ENCODE measurements around the gene CAPN9. TPM values are rescaled to one million over a fixed set of nuclear protein-coding genes. Genes with fewer than 3 reads are reported as not detected.

Gene CAPN9
- total RNA-seq, 2 donors from 2014 or later, result 0.45 to 0.59 TPM

- DNase-seq (ENCODE audit: low spot score), result no peak
- no peaks in the 10 kb centered on the region for H3K36me3 ChIP-seq
- no peak overlapping the region for H3K4me3 ChIP-seq
- no peaks in the 10 kb centered on the region for H3K9me3 ChIP-seq
- no peak overlapping the region for H3K27ac ChIP-seq
- TF ChIP-seq POLR2AphosphoS5 (IDR thresholded peaks at IDR 0.05) (no peak), CTCF (IDR thresholded peaks at IDR 0.05) (no peak), POLR2A (IDR thresholded peaks at IDR 0.05) (no peak)
- no peaks in the 10 kb centered on the region for H3K4me1 ChIP-seq (replicated peaks)
- H3K27me3 ChIP-seq (replicated peaks; ENCODE audit: insufficient read depth), result no peaks in the 10 kb centered on the region
- intact Hi-C loops (cut with DNase I), result no loop called here
- WGBS, result 96% methylated on average over 2 of the region's 2 CpGs
Measured at GRCh38 chr1:230806552-230806951, 59.4 kb downstream of the CAPN9 start.

GRCh38 chr1:230807029-230807428, 59.8 kb downstream of the CAPN9 start:
- no peak for DNase-seq (ENCODE audit: low spot score)
- Histone ChIP-seq H3K4me1 (replicated peaks) (no peaks in the 10 kb centered on the region), H3K27me3 (replicated peaks; ENCODE audit: insufficient read depth) (no peaks in the 10 kb centered on the region), H3K4me3 (no peak overlapping the region), H3K36me3 (no peaks in the 10 kb centered on the region), H3K27ac (no peak overlapping the region), H3K9me3 (no peaks in the 10 kb centered on the region)
- TF ChIP-seq POLR2AphosphoS5 (IDR thresholded peaks at IDR 0.05) (no peak), CTCF (IDR thresholded peaks at IDR 0.05) (no peak), POLR2A (IDR thresholded peaks at IDR 0.05) (no peak)
- intact Hi-C loops (cut with DNase I), result no loop called here
- 74% methylated on average over 5 of the region's 5 CpGs for WGBS

- H3K4me3 ChIP-seq, result no peak overlapping the region
- no peaks in the 10 kb centered on the region for H3K27me3 ChIP-seq (replicated peaks; ENCODE audit: insufficient read depth)
- no peak for TF ChIP-seq POLR2A (IDR thresholded peaks at IDR 0.05)
- TF ChIP-seq POLR2AphosphoS5 (IDR thresholded peaks at IDR 0.05), result no peak
- no peak for DNase-seq (ENCODE audit: low spot score)
- WGBS, result 42% methylated on average over 3 of the region's 3 CpGs
- no peak overlapping the region for H3K27ac ChIP-seq
- intact Hi-C loops (cut with DNase I), result no loop called here
- no peaks in the 10 kb centered on the region for H3K4me1 ChIP-seq (replicated peaks)
- no peaks in the 10 kb centered on the region for H3K9me3 ChIP-seq
- H3K36me3 ChIP-seq, result no peaks in the 10 kb centered on the region
Measured at GRCh38 chr1:230807561-230808280, 60.5 kb downstream of the CAPN9 start.

GRCh38 chr1:230808281-230808872, 61.2 kb downstream of the CAPN9 start:
- intact Hi-C loops (cut with DNase I), result no loop called here

More at GRCh38 chr1:230808281-230808872, 61.2 kb downstream of the CAPN9 start:
- no peaks in the 10 kb centered on the region for H3K4me1 ChIP-seq (replicated peaks)
- no peaks in the 10 kb centered on the region for H3K36me3 ChIP-seq
- H3K9me3 ChIP-seq, result no peaks in the 10 kb centered on the region
- no peaks in the 10 kb centered on the region for H3K27me3 ChIP-seq (replicated peaks; ENCODE audit: insufficient read depth)
- H3K27ac ChIP-seq, result no peak overlapping the region
- no peak overlapping the region for H3K4me3 ChIP-seq
- TF ChIP-seq POLR2A (IDR thresholded peaks at IDR 0.05) (no peak), CTCF (IDR thresholded peaks at IDR 0.05) (no peak), POLR2AphosphoS5 (IDR thresholded peaks at IDR 0.05) (no peak)
- DNase-seq (ENCODE audit: low spot score), result no peak
- 44% methylated on average over 4 of the region's 4 CpGs for WGBS

All from prostate gland (tissue), 2 donors.